GM21825 (cell line): ENCODE measurements around the gene ARHGAP6.

ENCODE experiments used
- ATAC-seq: cut with Tn5 transposase; IDR thresholded peaks from one replicate; pipeline ENCODE4 v1.9.1; 2021; ENCODE audit warnings: mild to moderate bottlenecking, moderate library complexity; ENCODE audit not compliant: unreplicated experiment

The ARHGAP6 gene

DNA sequence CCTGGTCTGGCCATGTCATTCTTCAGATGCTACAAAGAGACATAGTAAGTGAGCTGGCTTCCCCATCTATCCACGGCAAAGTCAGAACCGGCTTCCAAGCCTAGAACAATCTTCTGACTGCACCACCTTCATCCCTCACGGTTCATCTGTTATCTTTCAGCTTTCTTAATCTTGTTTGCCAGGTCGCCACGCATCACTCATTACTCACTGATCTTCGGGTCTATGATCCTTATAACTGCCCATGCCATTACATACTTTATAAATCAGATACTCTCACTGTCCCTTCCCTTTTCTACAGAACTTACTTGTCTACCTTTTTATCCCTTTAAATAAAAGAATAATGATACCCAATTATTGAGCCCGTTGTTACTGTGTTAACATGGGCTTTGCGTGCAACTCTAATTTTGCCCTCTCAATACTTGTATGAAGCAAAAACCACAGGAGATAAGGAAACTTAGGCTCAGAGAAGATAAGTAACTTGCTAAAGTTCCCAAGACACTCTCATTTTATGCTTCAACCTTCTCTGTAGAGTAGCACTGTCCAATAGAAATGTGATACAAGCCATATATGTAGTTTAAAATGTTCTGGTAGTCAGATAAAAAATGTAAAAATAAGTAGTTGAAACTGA lies 200.8 kb downstream of the ARHGAP6 start:
- ATAC-seq: no peak

DNA sequence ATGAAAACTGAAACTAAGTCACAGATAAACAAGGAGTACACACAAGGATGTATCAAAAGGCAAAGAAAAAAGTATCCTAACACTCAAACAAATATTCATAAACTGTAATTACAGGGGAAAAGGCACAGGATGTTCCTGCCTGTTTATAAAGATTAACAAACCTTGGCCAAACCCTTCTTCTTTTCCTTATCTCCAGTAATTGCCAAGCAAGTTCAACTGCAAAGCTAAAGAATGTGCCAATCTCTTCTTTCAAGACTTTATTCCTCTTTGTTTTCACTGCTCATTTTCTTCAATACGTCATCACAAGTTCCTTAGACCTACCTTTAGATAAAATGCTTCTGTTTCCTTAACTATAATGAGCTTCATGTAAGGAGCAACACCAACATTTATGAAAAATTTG lies 201.3 kb downstream of the ARHGAP6 start:
- ATAC-seq: no peak

DNA sequence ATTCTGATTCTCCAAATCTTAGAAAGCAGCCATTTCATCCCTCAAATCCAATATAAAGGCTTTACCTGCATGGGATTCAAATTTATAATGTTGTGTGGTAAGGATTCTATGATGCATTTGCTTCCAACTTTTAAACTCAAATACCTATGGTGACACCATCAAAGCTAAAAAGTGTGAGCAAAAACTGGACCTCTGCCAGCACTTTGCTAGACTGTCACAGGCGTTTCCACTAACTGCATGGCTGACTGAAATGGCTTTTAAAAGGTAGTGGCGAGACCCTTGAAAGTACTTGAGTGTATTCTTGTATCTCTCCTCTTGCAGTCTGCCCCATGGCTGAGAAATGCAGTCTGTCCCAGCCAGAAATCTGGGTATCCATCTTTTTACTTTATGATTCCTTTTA lies 203.1 kb downstream of the ARHGAP6 start:
- no peak for ATAC-seq

DNA sequence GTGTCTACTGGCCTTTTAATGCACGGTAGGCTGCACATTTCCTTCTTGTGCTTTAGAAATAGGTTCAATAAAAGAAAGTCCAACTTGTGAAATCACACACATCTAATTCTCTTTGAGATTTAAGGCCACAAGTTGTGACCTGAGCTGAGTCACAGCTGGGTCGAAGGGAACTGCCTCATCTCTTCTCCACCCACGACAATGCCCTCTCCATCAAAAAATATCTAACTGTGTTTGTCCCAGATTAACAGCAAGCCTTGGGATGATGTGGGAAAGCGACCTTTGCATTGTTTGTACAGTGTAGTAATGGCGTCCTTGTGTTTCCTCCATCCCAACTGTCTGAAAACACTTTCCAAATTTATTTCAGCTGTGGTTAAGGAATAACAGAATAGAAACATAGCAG lies 203.6 kb downstream of the ARHGAP6 start:
- no peak for ATAC-seq

DNA sequence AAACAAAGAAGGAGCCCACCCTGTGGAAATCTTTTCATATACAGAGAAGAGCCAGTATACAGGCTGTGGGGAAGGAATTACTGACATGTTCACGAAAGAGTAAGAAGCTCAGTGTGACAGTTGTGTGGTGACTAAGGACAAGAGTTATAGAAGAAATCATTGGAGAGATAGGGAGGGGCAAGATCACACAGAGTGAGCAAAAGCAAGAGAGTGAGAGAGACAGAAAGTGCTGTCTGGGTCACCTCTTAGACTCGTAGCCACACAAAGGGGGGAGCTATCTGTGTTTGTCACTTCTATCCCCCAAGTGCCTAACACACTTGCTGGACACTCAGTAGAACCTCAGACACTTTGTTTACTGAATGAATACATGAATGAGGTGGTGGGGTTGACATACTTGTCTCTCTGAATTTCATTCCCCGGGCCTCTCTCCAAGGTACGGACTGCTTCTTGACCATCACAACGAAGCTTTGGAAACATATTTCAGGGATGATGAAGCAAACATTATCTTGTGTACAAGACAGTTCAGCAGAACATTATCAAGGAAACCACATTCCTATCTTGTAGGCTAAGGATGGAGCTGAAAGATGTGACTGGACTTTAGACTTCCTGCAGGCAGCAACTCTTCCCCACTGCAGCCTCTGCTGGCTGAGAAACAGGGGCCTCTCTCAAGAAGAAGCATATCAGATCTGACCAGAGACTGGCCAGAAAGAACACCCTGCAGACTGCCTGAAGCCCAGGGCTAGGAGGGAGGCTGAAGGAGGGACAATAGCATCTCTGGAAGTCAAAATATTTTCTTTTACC lies 204.3 kb downstream of the ARHGAP6 start:
- ATAC-seq: no peak

DNA sequence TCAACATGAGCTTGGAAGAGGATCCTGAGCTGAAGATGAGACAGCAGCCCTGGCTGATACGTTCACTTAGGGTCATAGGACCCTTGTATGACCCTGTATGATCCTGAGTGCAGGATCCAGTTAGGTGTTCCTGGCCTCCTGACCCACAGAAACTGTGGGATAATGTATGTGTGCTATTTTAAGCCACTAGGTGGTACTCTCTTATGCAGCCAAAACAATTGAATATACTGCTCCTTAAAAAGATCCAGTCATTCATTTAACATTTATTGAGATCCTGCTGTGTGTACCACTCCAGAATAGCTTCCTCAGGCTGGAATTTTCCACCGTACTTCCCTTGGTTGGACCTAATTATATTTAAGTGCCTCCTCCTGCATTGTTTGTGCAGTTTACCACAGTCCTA lies 205.4 kb downstream of the ARHGAP6 start:
- no peak for ATAC-seq

DNA sequence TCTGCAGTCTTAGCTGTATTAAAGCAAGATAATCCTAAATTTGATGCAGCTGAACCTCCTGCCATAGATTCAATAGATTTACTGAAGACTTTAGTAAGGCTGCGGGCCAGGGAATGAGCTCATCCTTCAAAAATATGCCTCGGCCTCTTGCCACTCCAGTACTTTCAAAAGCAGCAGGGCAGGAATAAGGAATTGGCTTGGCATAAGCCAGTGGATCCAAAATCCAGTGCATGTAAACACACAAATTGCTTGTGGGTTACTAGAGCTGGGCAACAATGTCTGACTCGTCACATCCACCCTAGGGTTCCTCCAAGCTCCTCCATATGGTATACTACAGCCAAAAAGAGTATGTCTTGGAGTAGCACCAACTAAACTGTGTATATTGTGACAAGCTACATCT lies 207.6 kb downstream of the ARHGAP6 start:
- ATAC-seq: no peak

DNA sequence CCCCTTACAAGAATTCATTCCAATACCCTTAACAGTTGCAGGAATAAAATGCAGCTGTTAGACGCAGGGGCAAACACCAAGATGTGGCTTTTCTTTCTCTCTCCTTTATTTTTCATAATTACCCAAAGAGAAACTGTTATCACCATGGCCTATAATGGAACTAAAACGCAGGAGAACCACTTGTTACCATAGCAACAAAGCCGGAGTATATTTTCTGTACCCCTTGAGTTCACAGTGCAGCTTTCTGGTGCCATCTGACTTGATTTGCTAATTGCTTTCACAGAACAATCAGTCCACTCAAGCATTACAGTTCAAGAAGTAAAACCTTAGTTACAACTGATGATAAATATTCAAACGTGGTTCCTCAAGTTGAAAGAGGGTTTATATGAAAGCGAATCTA lies 214.6 kb downstream of the ARHGAP6 start:
- ATAC-seq: no peak

DNA sequence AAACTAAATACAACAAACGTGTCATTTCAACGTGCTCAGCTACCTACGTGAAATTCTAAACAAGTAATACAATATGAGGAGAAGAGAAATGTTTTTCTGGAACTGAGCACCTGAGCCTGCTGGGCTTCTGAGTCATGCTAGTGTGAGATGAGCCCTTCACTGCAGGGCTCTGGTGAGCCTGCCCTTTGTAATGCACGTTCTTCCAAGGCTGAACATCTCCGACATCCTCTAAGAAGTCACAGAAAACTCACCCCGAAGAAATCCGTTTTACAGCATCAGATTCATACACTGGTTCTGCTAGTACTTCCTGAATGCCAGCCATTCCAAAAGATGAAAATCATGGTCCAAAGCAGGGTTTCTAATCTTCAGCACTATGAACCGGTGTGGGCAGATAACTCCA lies 215.4 kb downstream of the ARHGAP6 start:
- ATAC-seq: no peak

DNA sequence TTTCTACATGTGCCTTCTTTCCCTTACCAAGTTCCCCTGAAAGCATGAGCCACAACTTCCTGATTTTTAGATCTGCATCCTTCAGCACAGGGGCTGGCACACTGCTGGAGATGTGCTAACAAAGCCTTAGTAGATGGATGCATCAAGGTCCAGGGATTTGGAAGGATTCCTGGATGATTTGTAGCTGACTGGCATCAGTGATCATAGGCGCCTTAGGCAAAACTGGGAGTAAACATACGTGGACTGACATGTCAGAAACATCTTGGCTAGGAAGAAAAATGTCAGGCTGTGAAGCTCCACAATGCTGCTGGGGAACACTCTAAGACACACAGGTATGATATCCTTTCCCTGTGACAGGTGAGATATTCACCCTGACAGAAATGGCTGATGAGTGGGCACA lies 216.1 kb downstream of the ARHGAP6 start:
- no peak for ATAC-seq

DNA sequence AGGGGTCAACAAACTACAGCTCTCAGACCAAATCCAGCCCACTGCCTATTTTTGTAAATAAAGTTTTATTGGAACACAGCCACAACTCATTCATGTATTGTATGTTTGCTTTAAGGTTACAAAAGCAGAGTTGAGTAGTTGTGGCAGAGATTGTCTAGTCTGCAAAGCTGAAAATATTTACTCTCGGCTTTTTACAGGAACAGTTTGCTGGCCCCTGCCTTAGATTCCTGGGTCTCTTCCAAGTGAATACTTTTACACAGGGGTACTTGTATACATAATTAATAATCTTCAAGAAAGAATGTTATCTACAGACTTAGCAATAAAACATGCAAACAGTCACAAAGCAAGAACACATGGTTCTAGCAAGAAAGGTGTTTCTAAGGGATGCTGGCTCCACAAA lies 218.3 kb downstream of the ARHGAP6 start:
- ATAC-seq: no peak

DNA sequence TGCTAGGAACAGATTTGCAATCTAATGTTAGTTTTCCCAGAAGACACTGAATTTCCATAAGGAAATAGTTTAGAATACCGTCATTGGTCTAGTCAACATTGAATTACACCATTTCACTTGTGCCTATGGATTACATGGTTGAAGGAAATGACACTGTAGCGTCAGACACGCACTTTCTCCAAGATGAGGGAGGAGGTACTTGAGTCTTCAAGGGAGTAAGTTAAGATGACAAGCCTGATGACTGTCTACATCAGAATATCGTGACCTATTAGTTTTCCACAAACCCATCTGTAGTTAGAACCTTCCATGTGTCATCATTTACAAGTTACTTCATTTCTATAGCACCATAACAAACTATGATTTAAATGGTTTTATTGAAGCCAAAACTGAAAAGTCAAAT lies 218.8 kb downstream of the ARHGAP6 start:
- no peak for ATAC-seq

DNA sequence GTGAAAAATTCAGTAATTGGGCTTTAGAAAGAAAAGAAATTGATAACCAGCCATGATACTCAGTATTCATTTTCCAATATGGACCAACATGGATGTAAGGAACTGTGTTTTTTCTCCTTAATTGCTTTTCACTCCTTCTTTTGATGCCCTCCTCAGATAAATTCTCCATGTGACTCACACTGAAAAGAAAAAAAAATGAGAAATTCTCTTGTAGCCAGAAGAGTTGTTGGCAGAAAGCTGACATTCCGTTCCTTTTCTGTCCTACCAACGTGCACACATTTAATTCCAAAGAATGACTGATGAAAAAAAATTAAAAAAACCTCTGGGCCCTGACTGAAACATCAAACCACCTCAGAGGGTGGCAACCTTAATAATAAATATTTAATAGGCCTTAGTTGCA lies 219.4 kb downstream of the ARHGAP6 start:
- ATAC-seq: no peak

DNA sequence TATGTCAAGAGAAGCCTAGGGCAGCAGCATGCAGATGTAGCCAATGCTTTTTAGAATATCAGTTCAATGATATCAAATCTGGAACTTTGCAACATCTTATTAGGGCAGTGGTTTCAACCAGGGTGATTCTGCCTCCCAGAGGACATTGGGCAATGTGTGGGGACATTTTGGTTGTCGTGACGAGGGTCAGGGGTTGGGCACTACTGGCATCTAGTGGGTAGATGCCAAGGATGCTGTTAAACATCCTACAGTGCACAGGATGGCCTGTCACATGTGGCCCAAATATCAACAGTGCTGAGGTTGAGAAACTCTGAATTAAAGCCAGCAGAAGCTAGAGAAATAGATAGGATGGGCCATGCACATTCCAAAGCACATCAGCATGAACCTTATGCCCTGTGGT lies 220.2 kb downstream of the ARHGAP6 start:
- no peak for ATAC-seq

DNA sequence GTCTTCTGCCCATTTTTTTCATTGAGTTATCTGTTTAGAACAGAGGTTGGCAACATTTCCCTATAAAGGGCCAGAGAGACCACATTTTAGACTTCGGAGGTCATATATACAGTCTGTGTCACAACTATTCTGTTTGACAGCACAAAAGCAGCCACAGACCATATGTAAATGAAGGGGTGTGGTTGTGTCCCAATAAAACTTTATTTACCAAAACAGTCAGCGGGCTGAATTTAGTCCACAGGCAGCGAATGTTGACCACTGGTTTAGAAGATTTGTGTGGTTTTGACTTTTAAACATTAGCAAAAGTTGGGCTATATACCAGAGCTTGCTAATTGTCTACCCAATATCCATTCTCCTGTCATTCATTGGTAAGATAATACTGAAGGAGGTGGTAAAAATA lies 221.7 kb downstream of the ARHGAP6 start:
- no peak for ATAC-seq

DNA sequence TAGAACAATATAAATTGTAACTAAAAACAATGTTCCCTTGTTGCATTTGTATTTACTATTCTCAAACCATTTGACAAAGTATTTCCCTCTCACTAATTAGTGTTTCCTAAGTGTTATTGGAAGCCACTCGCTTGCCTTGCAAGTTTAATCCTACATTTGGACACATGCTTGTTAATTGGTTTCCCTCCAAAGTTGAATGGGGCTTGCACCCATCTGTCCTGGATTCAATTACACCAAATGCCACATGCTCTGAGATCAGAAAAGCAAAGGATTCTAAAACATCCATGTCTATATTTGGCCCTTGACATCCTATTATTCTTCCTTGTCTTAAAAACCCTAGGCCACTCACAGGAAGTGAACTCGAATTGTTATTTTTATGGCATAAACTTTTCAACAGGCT lies 225.9 kb downstream of the ARHGAP6 start:
- ATAC-seq: no peak

DNA sequence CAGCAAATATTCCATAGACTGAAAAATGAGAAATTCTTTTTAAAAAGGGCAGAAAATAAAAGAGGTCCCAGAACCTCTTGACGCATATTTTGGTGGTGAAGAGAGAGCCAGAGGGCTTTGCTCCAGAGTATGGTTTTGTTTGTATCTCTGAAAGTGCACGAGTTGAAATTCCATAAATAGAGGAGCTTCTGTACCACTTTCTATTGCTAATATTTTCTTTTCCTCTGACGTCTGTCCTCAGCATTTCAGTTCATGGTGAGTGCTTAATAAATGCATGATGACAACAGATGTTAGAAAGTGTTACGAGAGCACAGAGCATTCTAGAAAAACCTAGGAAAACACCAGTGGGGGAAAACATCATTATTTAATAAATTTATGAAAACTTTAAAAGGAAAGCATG lies 227.0 kb downstream of the ARHGAP6 start:
- ATAC-seq: no peak

DNA sequence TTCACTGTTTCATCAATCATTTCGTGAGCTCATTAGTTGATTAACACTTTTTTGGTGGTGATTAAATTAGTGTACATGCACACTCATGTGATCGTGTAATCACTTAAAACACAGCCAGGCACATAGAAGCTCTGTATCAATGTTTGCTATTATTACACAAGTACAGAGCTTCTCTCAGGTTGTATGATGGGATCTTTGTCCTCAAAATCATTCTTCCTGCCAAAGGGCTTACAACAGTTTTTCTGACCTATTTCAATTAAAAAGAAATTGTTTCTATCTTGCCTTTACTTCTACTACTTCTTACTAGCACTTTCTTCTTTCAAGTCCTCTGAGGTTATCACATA lies 227.4 kb downstream of the ARHGAP6 start:
- ATAC-seq: no peak

DNA sequence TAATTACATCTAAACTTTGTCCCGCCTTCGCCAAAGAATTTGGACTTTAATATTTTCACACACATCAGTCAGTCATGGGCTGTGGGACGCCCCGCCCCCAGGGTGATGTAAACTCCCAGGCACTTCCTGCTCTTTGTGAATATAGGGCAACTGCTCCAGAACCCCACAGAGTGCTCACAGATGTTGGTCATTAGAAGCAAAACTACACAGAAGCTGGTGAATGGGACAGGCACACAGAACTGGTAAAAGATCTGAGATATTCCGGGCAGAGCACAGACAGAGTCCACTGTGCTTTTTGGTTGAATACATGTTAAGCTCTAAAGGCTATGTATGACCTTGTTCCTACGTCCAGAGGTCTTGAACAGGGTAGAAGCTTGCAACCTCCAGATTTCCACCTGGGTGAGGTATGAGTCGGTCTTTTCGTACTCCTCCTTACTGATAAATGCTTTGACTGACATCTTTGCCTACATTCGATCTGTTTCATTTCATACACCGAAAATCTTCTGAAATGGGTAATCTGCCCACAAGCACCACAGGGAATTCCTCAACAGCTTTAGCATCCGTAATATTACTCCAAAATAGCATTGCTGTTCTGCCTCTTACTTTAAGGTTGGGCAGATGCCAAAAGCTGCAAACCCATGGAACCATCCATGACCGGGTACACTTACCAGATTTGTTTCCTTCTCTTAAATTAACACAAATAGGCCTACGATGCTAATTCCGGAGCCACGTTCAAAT lies 227.9 kb downstream of the ARHGAP6 start:
- ATAC-seq: no peak

DNA sequence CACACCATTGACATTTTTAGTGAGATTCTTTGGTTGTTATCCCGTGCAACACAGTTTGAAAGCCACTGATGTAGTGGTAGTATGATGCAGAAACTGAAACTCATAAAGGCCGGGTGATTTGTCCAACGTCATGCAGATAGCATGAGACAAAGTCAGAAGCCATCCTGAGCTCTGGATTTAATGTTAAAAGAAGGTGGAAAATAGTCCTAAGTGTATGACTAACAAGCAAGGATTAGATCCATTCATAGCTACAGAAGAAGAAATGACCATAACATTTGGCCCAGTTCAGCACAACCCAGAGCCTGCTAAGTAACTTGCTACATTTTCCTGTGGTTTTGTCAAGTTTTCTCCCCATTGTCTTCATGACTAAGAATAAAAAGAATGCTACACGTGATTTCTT lies 230.2 kb downstream of the ARHGAP6 start:
- no peak for ATAC-seq

DNA sequence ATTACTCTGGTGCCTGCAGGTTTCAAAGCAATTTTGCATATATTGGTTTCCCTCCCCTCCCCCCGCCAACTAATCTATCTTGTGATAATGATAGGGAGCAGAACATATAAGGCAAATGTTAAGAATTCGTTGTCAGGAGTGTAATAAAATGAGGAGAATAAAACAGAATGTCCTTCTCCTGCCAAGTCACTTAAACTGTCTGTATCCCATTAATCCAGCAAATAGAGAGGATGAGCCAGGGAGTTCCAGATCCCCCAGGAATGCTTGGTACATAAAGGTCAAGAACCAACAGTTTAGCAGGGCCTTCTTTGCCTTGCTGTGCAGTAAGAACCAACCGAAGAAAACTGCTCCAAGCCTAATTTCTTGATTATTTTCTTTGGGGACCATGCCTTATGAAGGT lies 231.1 kb downstream of the ARHGAP6 start:
- ATAC-seq: no peak

DNA sequence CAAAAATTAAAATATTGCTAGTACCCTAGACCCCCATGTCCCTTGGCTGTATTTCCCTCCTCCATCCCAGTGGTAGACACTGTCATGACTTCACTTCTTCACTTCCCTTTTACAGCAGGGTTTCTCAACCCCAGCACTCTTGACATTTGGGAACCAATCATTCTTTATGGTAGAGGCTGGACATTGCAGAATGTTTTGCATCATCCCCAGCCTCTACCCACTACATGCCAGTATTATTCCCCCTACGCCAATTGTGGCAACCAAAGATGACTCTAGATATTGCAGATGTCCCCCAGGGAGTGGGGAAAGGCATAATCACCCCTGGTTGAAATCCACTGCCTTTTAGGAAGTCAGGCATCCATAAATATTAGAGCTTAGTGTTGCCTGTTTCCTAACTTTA lies 233.9 kb downstream of the ARHGAP6 start:
- ATAC-seq: no peak
